ENCODE data around the gene ANKRD44. TPM values are rescaled to one million over a fixed set of nuclear protein-coding genes. Genes with fewer than 3 reads are reported as not detected.

The ANKRD44 gene
- total RNA-seq, 1 donor from 2014 or later = 12.0 TPM

DNA sequence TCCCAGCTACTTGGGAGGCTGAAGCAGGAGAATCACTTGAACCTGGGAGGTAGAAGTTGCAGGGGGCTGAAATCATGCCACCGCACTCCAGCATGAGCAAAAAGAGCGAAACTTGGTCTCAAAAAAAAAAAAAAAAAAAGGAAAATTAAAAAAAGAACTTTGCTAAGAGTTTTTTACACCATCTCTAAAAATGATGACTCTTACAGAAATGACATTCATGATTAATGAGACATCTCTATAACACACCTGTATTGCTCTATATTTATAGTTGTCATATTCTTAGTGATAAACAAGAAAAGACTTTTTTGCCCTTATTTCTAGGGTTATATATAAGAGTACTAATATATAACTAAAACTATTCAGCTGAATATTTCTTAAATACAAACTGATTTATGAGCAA, 34.4 kb downstream of the ANKRD44 start:
- H3K27ac Mint-ChIP-seq (ENCODE audit: unreplicated experiment) = no peak overlapping the region
- H3K4me3 Mint-ChIP-seq (ENCODE audit: unreplicated experiment) = no peak overlapping the region
- no peaks in the 10 kb centered on the region for H3K27me3 Mint-ChIP-seq (ENCODE audit: unreplicated experiment)
- TF ChIP-seq, protein P1, sequence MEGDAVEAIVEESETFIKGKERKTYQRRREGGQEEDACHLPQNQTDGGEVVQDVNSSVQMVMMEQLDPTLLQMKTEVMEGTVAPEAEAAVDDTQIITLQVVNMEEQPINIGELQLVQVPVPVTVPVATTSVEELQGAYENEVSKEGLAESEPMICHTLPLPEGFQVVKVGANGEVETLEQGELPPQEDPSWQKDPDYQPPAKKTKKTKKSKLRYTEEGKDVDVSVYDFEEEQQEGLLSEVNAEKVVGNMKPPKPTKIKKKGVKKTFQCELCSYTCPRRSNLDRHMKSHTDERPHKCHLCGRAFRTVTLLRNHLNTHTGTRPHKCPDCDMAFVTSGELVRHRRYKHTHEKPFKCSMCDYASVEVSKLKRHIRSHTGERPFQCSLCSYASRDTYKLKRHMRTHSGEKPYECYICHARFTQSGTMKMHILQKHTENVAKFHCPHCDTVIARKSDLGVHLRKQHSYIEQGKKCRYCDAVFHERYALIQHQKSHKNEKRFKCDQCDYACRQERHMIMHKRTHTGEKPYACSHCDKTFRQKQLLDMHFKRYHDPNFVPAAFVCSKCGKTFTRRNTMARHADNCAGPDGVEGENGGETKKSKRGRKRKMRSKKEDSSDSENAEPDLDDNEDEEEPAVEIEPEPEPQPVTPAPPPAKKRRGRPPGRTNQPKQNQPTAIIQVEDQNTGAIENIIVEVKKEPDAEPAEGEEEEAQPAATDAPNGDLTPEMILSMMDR (IDR thresholded peaks at IDR 0.05; ENCODE audit: partially characterized antibody, unreplicated experiment) = no peak
- peaks cover 4% of the 10 kb centered on the region for H3K9me3 Mint-ChIP-seq (ENCODE audit: unreplicated experiment)
- no peaks in the 10 kb centered on the region for H3K36me3 Mint-ChIP-seq (ENCODE audit: unreplicated experiment)
- peaks cover 19% of the 10 kb centered on the region for H3K4me1 Mint-ChIP-seq (ENCODE audit: low read depth, unreplicated experiment)
- DNase-seq = no peak

GRCh38 chr2:197274937-197275336, 35.6 kb downstream of the ANKRD44 start:
- Mint-ChIP-seq H3K36me3 (ENCODE audit: unreplicated experiment) (no peaks in the 10 kb centered on the region), H3K4me3 (ENCODE audit: unreplicated experiment) (no peak overlapping the region), H3K9me3 (ENCODE audit: unreplicated experiment) (peaks cover 4% of the 10 kb centered on the region), H3K4me1 (ENCODE audit: low read depth, unreplicated experiment) (peaks cover 25% of the 10 kb centered on the region), H3K27me3 (ENCODE audit: unreplicated experiment) (no peaks in the 10 kb centered on the region), H3K27ac (ENCODE audit: unreplicated experiment) (no peak overlapping the region)
- TF ChIP-seq, protein P1 (IDR thresholded peaks at IDR 0.05; ENCODE audit: partially characterized antibody, unreplicated experiment) = no peak
- DNase-seq = no peak

GRCh38 chr2:197274349-197274748, 36.2 kb downstream of the ANKRD44 start:
- H3K27ac Mint-ChIP-seq (ENCODE audit: unreplicated experiment) = no peak overlapping the region
- TF ChIP-seq, protein P1 (IDR thresholded peaks at IDR 0.05; ENCODE audit: partially characterized antibody, unreplicated experiment) = no peak
- H3K27me3 Mint-ChIP-seq (ENCODE audit: unreplicated experiment) = no peaks in the 10 kb centered on the region
- DNase-seq = no peak
- peaks cover 4% of the 10 kb centered on the region for H3K9me3 Mint-ChIP-seq (ENCODE audit: unreplicated experiment)
- H3K36me3 Mint-ChIP-seq (ENCODE audit: unreplicated experiment) = no peaks in the 10 kb centered on the region
- no peak overlapping the region for H3K4me3 Mint-ChIP-seq (ENCODE audit: unreplicated experiment)
- H3K4me1 Mint-ChIP-seq (ENCODE audit: low read depth, unreplicated experiment) = peaks cover 22% of the 10 kb centered on the region

DNA sequence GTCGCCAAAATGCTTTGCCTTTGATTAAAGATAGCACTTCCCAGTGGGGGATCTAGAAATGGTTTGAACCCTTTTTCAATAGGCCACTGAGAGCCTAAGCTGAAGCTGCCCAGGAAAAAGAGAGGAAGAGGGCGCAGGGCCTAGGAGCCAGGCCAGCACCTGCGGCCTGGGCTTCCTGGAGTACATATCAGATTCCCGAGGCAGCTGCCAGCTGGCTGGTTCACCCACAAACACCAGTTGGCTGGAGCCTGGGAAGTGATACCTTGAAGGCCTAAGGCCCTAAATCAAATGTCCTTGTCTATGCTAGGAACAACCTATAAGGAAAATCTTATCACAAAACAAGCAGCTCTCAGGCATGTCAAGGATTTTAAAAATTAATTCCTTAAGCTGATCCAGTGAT, 37.1 kb downstream of the ANKRD44 start:
- H3K27ac Mint-ChIP-seq (ENCODE audit: unreplicated experiment) = no peak overlapping the region
- H3K4me1 Mint-ChIP-seq (ENCODE audit: low read depth, unreplicated experiment) = peaks cover 22% of the 10 kb centered on the region
- TF ChIP-seq, protein P1 (IDR thresholded peaks at IDR 0.05; ENCODE audit: partially characterized antibody, unreplicated experiment) = no peak
- H3K9me3 Mint-ChIP-seq (ENCODE audit: unreplicated experiment) = peaks cover 2% of the 10 kb centered on the region
- H3K4me3 Mint-ChIP-seq (ENCODE audit: unreplicated experiment) = no peak overlapping the region
- H3K27me3 Mint-ChIP-seq (ENCODE audit: unreplicated experiment) = no peaks in the 10 kb centered on the region
- peak; percentile 22 for DNase-seq
- H3K36me3 Mint-ChIP-seq (ENCODE audit: unreplicated experiment) = no peaks in the 10 kb centered on the region

GRCh38 chr2:197270601-197271000, 40.0 kb downstream of the ANKRD44 start:
- no peak overlapping the region for H3K27ac Mint-ChIP-seq (ENCODE audit: unreplicated experiment)
- DNase-seq = no peak
- H3K4me3 Mint-ChIP-seq (ENCODE audit: unreplicated experiment) = no peak overlapping the region
- H3K9me3 Mint-ChIP-seq (ENCODE audit: unreplicated experiment) = peaks cover 2% of the 10 kb centered on the region
- H3K4me1 Mint-ChIP-seq (ENCODE audit: low read depth, unreplicated experiment) = peaks cover 14% of the 10 kb centered on the region
- H3K36me3 Mint-ChIP-seq (ENCODE audit: unreplicated experiment) = no peaks in the 10 kb centered on the region
- TF ChIP-seq, protein P1 (IDR thresholded peaks at IDR 0.05; ENCODE audit: partially characterized antibody, unreplicated experiment) = no peak
- no peaks in the 10 kb centered on the region for H3K27me3 Mint-ChIP-seq (ENCODE audit: unreplicated experiment)
